Measurements from ENCODE around the gene NT5DC4.

DNA sequence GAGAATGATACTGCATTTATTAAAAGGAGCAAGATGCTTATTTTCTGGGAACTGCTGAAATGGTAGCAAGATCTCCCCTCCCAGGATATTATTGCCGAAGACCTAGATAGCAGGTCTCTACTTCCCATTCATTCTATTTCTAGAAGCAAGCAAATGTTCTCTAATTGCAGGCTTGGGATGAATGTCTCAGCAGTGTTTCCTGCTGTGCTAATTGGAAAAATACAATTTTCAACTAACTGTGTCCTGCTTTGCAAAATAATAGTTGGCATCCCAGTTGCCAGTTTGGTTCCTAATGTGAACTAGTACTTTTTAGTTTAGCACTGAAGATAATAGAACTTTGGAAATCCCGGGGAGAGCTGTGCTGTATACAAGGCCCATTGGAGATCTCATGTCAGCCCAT lies 49.0 kb upstream of the NT5DC4 start:
- no peak for TF ChIP-seq CTCF (IDR thresholded peaks at IDR 0.05; ENCODE audit: borderline replicate concordance, extremely low read depth, low read length, poor library complexity, severe bottlenecking)
- TF ChIP-seq EZH2 (IDR thresholded peaks at IDR 0.05; ENCODE audit: borderline replicate concordance, low read depth, low read length, severe bottlenecking) = no peak
